ENCODE data around the gene OSMR.

OSMR gene

DNA sequence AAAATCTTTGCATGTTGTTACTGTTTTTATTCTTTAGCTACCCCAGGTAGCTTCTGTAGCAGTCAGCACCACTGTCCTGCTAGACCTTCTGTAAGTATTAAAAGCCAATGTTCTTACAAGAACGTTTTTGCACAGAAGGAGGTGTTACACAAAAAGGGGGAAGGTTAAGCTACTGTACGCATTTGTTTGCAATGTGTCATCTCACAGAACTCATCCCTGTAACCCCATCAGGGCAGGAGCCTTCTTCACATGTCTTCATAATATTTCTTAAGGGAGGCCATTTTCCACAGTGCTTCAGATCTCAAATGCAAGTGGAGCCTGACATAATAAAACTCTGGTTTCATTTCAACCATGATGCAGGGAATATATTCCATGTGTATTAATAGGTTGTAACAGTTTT is 67.9 kb downstream of the OSMR start:
- no peak for TF ChIP-seq CTCF (IDR thresholded peaks at IDR 0.05)
- peaks cover 24% of the 10 kb centered on the region for H3K9me3 Mint-ChIP-seq
- no peaks in the 10 kb centered on the region for H3K4me1 Mint-ChIP-seq
- no peaks in the 10 kb centered on the region for H3K36me3 Mint-ChIP-seq (ENCODE audit: low read depth)
- peaks cover 3% of the 10 kb centered on the region for H3K27me3 Mint-ChIP-seq (ENCODE audit: low read depth, poor library complexity)
- no peak overlapping the region for H3K4me3 Mint-ChIP-seq
- H3K27ac Mint-ChIP-seq = no peak overlapping the region
- DNase-seq = no peak

- no peaks in the 10 kb centered on the region for H3K36me3 Mint-ChIP-seq (ENCODE audit: low read depth)
- no peaks in the 10 kb centered on the region for H3K4me1 Mint-ChIP-seq
- H3K27me3 Mint-ChIP-seq (ENCODE audit: low read depth, poor library complexity) = no peaks in the 10 kb centered on the region
- no peak overlapping the region for H3K4me3 Mint-ChIP-seq
- no peak for TF ChIP-seq CTCF (IDR thresholded peaks at IDR 0.05)
- peaks cover 1% of the 10 kb centered on the region for H3K9me3 Mint-ChIP-seq
- no peak overlapping the region for H3K27ac Mint-ChIP-seq
- DNase-seq = no peak
These were observed 71.0 kb downstream of the OSMR start for GRCh38 chr5:38916802-38917201.

DNA sequence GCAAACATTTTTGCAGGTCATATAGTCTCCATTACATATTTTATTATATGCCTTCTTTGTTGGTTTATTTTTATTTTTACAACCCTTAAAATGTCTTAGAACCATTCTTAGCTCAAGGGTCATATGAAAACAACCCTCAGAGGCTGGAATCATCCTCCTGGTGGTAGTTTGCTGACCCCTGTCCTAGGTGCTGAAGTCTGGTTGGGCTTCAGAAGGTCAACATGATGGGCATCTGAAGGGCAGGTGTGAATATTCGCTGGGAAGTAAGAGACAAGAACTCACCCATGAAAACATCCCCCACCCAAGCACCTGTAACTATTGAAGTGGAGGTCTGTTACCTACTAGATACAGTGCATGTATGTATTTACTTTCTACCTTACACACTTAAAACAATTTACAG is 75.4 kb downstream of the OSMR start:
- H3K4me3 Mint-ChIP-seq = no peak overlapping the region
- H3K9me3 Mint-ChIP-seq = no peaks in the 10 kb centered on the region
- H3K27me3 Mint-ChIP-seq (ENCODE audit: low read depth, poor library complexity) = no peaks in the 10 kb centered on the region
- H3K4me1 Mint-ChIP-seq = peaks cover 5% of the 10 kb centered on the region
- H3K36me3 Mint-ChIP-seq (ENCODE audit: low read depth) = peaks cover 7% of the 10 kb centered on the region
- peak; percentile 62 for DNase-seq
- no peak for TF ChIP-seq CTCF (IDR thresholded peaks at IDR 0.05)
- H3K27ac Mint-ChIP-seq = no peak overlapping the region

DNA sequence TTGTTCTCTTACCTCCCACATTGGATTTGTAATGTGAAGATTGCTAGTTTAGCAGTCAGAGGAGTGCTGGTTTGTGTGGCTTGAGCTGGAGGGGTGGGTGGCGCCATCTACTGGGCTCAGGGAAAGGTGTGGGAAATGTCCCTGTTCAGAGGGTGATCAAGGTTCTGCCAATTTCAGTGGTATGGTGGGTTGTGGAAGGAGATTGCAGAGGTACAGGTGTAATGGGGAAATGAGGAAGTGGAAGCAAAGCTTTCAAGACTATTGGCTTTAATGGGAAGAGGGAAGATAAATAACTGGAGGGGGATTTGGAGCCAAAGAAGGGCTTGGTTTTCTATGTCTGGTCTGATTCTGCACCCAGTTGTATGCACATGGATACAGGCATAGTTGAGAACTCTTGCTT is 76.4 kb downstream of the OSMR start:
- no peaks in the 10 kb centered on the region for H3K9me3 Mint-ChIP-seq
- H3K4me1 Mint-ChIP-seq = peaks cover 5% of the 10 kb centered on the region
- H3K27ac Mint-ChIP-seq = no peak overlapping the region
- peak; percentile 67 for DNase-seq
- TF ChIP-seq CTCF (IDR thresholded peaks at IDR 0.05) = peak; percentile 83
- no peak overlapping the region for H3K4me3 Mint-ChIP-seq
- no peaks in the 10 kb centered on the region for H3K27me3 Mint-ChIP-seq (ENCODE audit: low read depth, poor library complexity)
- peaks cover 9% of the 10 kb centered on the region for H3K36me3 Mint-ChIP-seq (ENCODE audit: low read depth)

- no peaks in the 10 kb centered on the region for H3K9me3 Mint-ChIP-seq
- no peak for DNase-seq
- no peak overlapping the region for H3K4me3 Mint-ChIP-seq
- H3K27ac Mint-ChIP-seq = peak overlapping the region; percentile 79
- peaks cover 14% of the 10 kb centered on the region for H3K36me3 Mint-ChIP-seq (ENCODE audit: low read depth)
- peaks cover 5% of the 10 kb centered on the region for H3K4me1 Mint-ChIP-seq
- no peak for TF ChIP-seq CTCF (IDR thresholded peaks at IDR 0.05)
- H3K27me3 Mint-ChIP-seq (ENCODE audit: low read depth, poor library complexity) = no peaks in the 10 kb centered on the region
These were observed 78.0 kb downstream of the OSMR start for GRCh38 chr5:38923661-38924451.
